ENCODE results near the gene ANKS3.
A peak's percentile ranks its signal among the peaks of the same experiment; 100 is the strongest.

ANKS3 gene

GRCh38 chr16:4737545-4737944, 3.5 kb upstream of the ANKS3 start:
- no peak overlapping the region for H3K4me3 ChIP-seq (ENCODE audit: low read depth, low read length)
- TF ChIP-seq CTCF (conservative IDR thresholded peaks at IDR 0.05; ENCODE audit: low read depth, low read length), result no peak
- DNase-seq (ENCODE audit: low read depth), result no peak

- no peak for DNase-seq (ENCODE audit: low read depth)
- no peak overlapping the region for H3K4me3 ChIP-seq (ENCODE audit: low read depth, low read length)
- no peak for TF ChIP-seq CTCF (conservative IDR thresholded peaks at IDR 0.05; ENCODE audit: low read depth, low read length)
Observed at GRCh38 chr16:4736546-4736945, 2.5 kb upstream of the ANKS3 start.

GRCh38 chr16:4734730-4735535, 862 bp upstream of the ANKS3 start:
- H3K4me3 ChIP-seq (ENCODE audit: low read depth, low read length), result peak overlapping the region; percentile 96
- DNase-seq (ENCODE audit: low read depth), result peak; percentile 85
- TF ChIP-seq CTCF (conservative IDR thresholded peaks at IDR 0.05; ENCODE audit: low read depth, low read length), result no peak

GRCh38 chr16:4733747-4734062, 366 bp downstream of the ANKS3 start:
- peak overlapping the region; percentile 96 for H3K4me3 ChIP-seq (ENCODE audit: low read depth, low read length)
- TF ChIP-seq CTCF (conservative IDR thresholded peaks at IDR 0.05; ENCODE audit: low read depth, low read length), result no peak
- no peak for DNase-seq (ENCODE audit: low read depth)

GRCh38 chr16:4733211-4733742, 794 bp downstream of the ANKS3 start:
- no peak for DNase-seq (ENCODE audit: low read depth)
- peak overlapping the region; percentile 96 for H3K4me3 ChIP-seq (ENCODE audit: low read depth, low read length)
- TF ChIP-seq CTCF (conservative IDR thresholded peaks at IDR 0.05; ENCODE audit: low read depth, low read length), result no peak

- DNase-seq (ENCODE audit: low read depth), result no peak
- TF ChIP-seq CTCF (conservative IDR thresholded peaks at IDR 0.05; ENCODE audit: low read depth, low read length), result no peak
- H3K4me3 ChIP-seq (ENCODE audit: low read depth, low read length), result no peak overlapping the region
Observed at GRCh38 chr16:4729876-4730275, 4.2 kb downstream of the ANKS3 start.

- no peak overlapping the region for H3K4me3 ChIP-seq (ENCODE audit: low read depth, low read length)
- no peak for TF ChIP-seq CTCF (conservative IDR thresholded peaks at IDR 0.05; ENCODE audit: low read depth, low read length)
- no peak for DNase-seq (ENCODE audit: low read depth)
Observed at GRCh38 chr16:4728676-4729075, 5.4 kb downstream of the ANKS3 start.
